H1 (cell line): ENCODE data around the gene USP16. TPM values are rescaled to one million over a fixed set of nuclear protein-coding genes. Genes with fewer than 3 reads are reported as not detected.

ENCODE experiments used
- CTCF ChIA-PET: fragments of 300-600 bp; sonication (Branson Sonifier 250); formaldehyde crosslinking; loops from one replicate; lab custom pipeline; 2021; ENCODE audit not compliant: partially characterized antibody; lab: Charles Lee
- POLR2A ChIA-PET: fragments of 300-600 bp; sonication (Branson Sonifier 250); formaldehyde crosslinking; loops from one replicate; lab custom pipeline; 2021; ENCODE audit warnings: inconsistent platforms; ENCODE audit not compliant: partially characterized antibody; lab: Charles Lee
- DNase-seq, 2 experiments: peaks; one replicate each; pipeline versions ENCODE4 v3.0.0 to v3.0.0-alpha.2; 2010 to 2022; ENCODE audit warnings: low spot score in 2 of 2, low read depth in 1 of 2, mixed read lengths in 1 of 2
- FAIRE-seq: peaks from 2 replicates; lab custom pipeline; 2011; peaks lifted over from hg19 to GRCh38; lab: Jason Lieb, UNC
- H2AFZ ChIP-seq: 2 replicates; pipeline ENCODE4 v1.8.1; 2012; ENCODE audit warnings: low read length, inconsistent platforms
- H2AK5ac ChIP-seq: 2 replicates; pipeline ENCODE4 v1.6.1; 2013; ENCODE audit warnings: low read depth, low read length
- H2BK120ac ChIP-seq: replicated peaks from 2 replicates; pipeline ENCODE3; 2013; ENCODE audit warnings: low read depth, low read length, inconsistent platforms
- H2BK12ac ChIP-seq: 2 replicates; pipeline ENCODE4 v1.6.1; 2013; ENCODE audit warnings: low read depth, low read length
- H2BK15ac ChIP-seq: 2 replicates; pipeline ENCODE4 v1.6.1; 2013; ENCODE audit warnings: low read length
- H2BK20ac ChIP-seq: 2 replicates; pipeline ENCODE4 v1.6.1; 2013; ENCODE audit warnings: low read length
- H2BK5ac ChIP-seq: 2 replicates; pipeline ENCODE4 v1.6.1; 2013; ENCODE audit warnings: low read depth, low read length
- H3K14ac ChIP-seq: 2 replicates; pipeline ENCODE4 v1.6.1; 2013; ENCODE audit warnings: inconsistent platforms; ENCODE audit not compliant: insufficient read length
- H3K18ac ChIP-seq: 2 replicates; pipeline ENCODE4 v1.6.1; 2013; ENCODE audit warnings: low read length; ENCODE audit errors: extremely low read depth
- H3K23ac ChIP-seq: 2 replicates; pipeline ENCODE4 v1.6.1; 2013; ENCODE audit warnings: inconsistent platforms; ENCODE audit not compliant: insufficient read length
- H3K23me2 ChIP-seq: 2 replicates; pipeline ENCODE4 v1.6.1; 2013; ENCODE audit warnings: low read depth, low read length
- H3K27ac ChIP-seq: 2 replicates; pipeline ENCODE4 v1.6.1; 2011; ENCODE audit warnings: low read depth, low read length, inconsistent platforms
- H3K27me3 ChIP-seq, 4 experiments: replicated peaks in 1 of 4; 1 replicate in 1 of 4; 2 replicates in 3 of 4; pipeline versions ENCODE4 v1.6.1 to v1.8.1; 2011 to 2013; ENCODE audit warnings: low read length in 3 of 4, mild to moderate bottlenecking in 3 of 4, inconsistent platforms in 2 of 4, mixed read lengths in 2 of 4, moderate library complexity in 1 of 4; ENCODE audit not compliant: control insufficient read depth in 3 of 4, insufficient read depth in 3 of 4; ENCODE audit errors: extremely low read depth in 1 of 4
- H3K36me3 ChIP-seq, 4 experiments: 2 replicates each; pipeline versions ENCODE4 v1.6.1 to v1.8.1; 2011 to 2013; ENCODE audit warnings: mild to moderate bottlenecking in 4 of 4, low read length in 3 of 4, moderate library complexity in 2 of 4, control low read depth in 1 of 4, inconsistent platforms in 1 of 4; ENCODE audit not compliant: insufficient read depth in 4 of 4, control insufficient read depth in 2 of 4
- H3K4ac ChIP-seq: replicated peaks from 2 replicates; pipeline ENCODE3; 2013; ENCODE audit warnings: low read length, low read depth, mixed read lengths, inconsistent platforms; ENCODE audit not compliant: insufficient read length
- H3K4me1 ChIP-seq, 4 experiments: replicated peaks in 1 of 4; 1 replicate in 1 of 4; 2 replicates in 3 of 4; pipeline versions ENCODE4 v1.6.1 to v1.8.1; 2011 to 2013; ENCODE audit warnings: low read length in 3 of 4, inconsistent platforms in 2 of 4, mixed read lengths in 1 of 4; ENCODE audit not compliant: insufficient read depth in 4 of 4, control insufficient read depth in 3 of 4
- H3K4me2 ChIP-seq, 2 experiments: 2 replicates each; pipeline versions ENCODE4 v1.6.1 to v1.8.1; 2011 to 2013; ENCODE audit warnings: low read depth in 2 of 2, low read length in 2 of 2, control low read depth in 1 of 2, inconsistent platforms in 1 of 2, mild to moderate bottlenecking in 1 of 2; ENCODE audit not compliant: insufficient read depth in 1 of 2
- H3K4me3 ChIP-seq, 4 experiments: fragments of 200-600, 300-600 bp in 1 of 4; sonication (generic), shearing (Covaris generic), sonication (Bioruptor Twin) in 1 of 4; 2 replicates each; pipeline versions ENCODE4 v1.5.1 to v1.8.1; 2011 to 2016; ENCODE audit warnings: low read length in 4 of 4, low read depth in 3 of 4, control low read depth in 2 of 4, inconsistent platforms in 2 of 4, mild to moderate bottlenecking in 2 of 4, mixed read lengths in 1 of 4, moderate library complexity in 1 of 4; ENCODE audit not compliant: insufficient read depth in 2 of 4; ENCODE audit errors: extremely low read depth in 1 of 4
- H3K56ac ChIP-seq: replicated peaks from 2 replicates; pipeline ENCODE3; 2013; ENCODE audit warnings: low read depth, mild to moderate bottlenecking, mixed read lengths, low read length, inconsistent platforms; ENCODE audit not compliant: insufficient read length
- H3K79me1 ChIP-seq: 2 replicates; pipeline ENCODE4 v1.6.1; 2013; ENCODE audit warnings: low read depth, low read length, control low read depth
- H3K79me2 ChIP-seq, 2 experiments: 2 replicates each; pipeline versions ENCODE4 v1.6.1 to v1.8.1; 2012 to 2013; ENCODE audit warnings: low read length in 2 of 2, mild to moderate bottlenecking in 2 of 2, inconsistent platforms in 1 of 2; ENCODE audit not compliant: insufficient read depth in 2 of 2, control insufficient read depth in 1 of 2
- H3K9ac ChIP-seq, 4 experiments: replicated peaks in 1 of 4; 1 replicate in 1 of 4; 2 replicates in 3 of 4; pipeline versions ENCODE4 v1.6.1 to v1.8.1; 2011 to 2013; ENCODE audit warnings: low read depth in 3 of 4, low read length in 3 of 4, control low read depth in 2 of 4, mild to moderate bottlenecking in 2 of 4, moderate library complexity in 2 of 4, inconsistent platforms in 1 of 4; ENCODE audit errors: extremely low read depth in 1 of 4
- H3K9me3 ChIP-seq, 2 experiments: 2 replicates each; pipeline versions ENCODE4 v1.6.1 to v1.8.1; 2012 to 2013; ENCODE audit warnings: mild to moderate bottlenecking in 2 of 2, moderate library complexity in 2 of 2, control low read depth in 1 of 2, inconsistent platforms in 1 of 2, low read depth in 1 of 2, low read length in 1 of 2, mixed read lengths in 1 of 2; ENCODE audit not compliant: insufficient read depth in 2 of 2
- H4K20me1 ChIP-seq, 2 experiments: replicated peaks in 1 of 2; 2 replicates each; pipeline versions ENCODE3 to v1.8.1; 2011 to 2013; ENCODE audit warnings: inconsistent platforms in 2 of 2, low read length in 2 of 2, mild to moderate bottlenecking in 1 of 2; ENCODE audit not compliant: insufficient read depth in 2 of 2, control insufficient read depth in 1 of 2
- H4K5ac ChIP-seq: 2 replicates; pipeline ENCODE4 v1.6.1; 2013; ENCODE audit warnings: low read length, low read depth, mixed read lengths, inconsistent platforms; ENCODE audit not compliant: insufficient read length
- H4K8ac ChIP-seq: 2 replicates; pipeline ENCODE4 v1.8.0; 2013; ENCODE audit warnings: mild to moderate bottlenecking, moderate library complexity, low read length, inconsistent platforms; ENCODE audit not compliant: insufficient read depth; ENCODE audit errors: extremely low read depth
- H4K91ac ChIP-seq: replicated peaks from 2 replicates; pipeline ENCODE3; 2013; ENCODE audit warnings: low read length, mixed read lengths, inconsistent platforms; ENCODE audit not compliant: insufficient read length
- TBP ChIP-seq: IDR thresholded peaks from 2 replicates; pipeline ENCODE4 v1.6.1; 2011; ENCODE audit warnings: low read depth, low read length, improper control_type of control experiment
- WGBS, 2 experiments: shearing (Covaris generic) in 1 of 2; methylation state at CpG; one replicate each; pipeline versions ENCODE4 v1.1.6 to v1.1.7; 2013 to 2015; ENCODE audit warnings: low lambda C conversion rate in 2 of 2, mixed read lengths in 2 of 2, inconsistent platforms in 1 of 2, low coverage in 1 of 2, missing lambda C conversion rate in 1 of 2; ENCODE audit not compliant: insufficient replicate concordance in 2 of 2, insufficient coverage in 1 of 2, insufficient read length in 1 of 2; ENCODE audit errors: extremely low coverage in 1 of 2, missing lambda C conversion rate in 1 of 2; 5-methylcytosine and 5-hydroxymethylcytosine counted together
- polyA plus RNA-seq, 7 experiments: library from polyadenylated mRNA; depleted of rRNA in 3 of 7; stranded (reverse) in 5 of 7; unstranded in 2 of 7; fragments of >200 nt in 5 of 7; fragments of 200-250 nt in 2 of 7; gene quantifications; 1 replicate in 5 of 7; 2 replicates in 1 of 7; 4 replicates in 1 of 7; pipeline versions ENCODE4 v1.2.1 to v1.2.3, GENCODE V29; 2011 to 2013; ENCODE audit warnings: missing spikeins in 2 of 7, mixed read lengths in 2 of 7
- total RNA-seq: library from RNA; stranded (reverse); fragmentation: NEBNext Ultra II Directional; extraction: Animal tissue kit (Norgen Biotek cat#: 25700); gene quantifications from 2 replicates; pipeline ENCODE4 v1.2.1, GENCODE V29; 2021

USP16 gene
- total and polyA plus RNA-seq, 2 of the 8 experiments (the other 6 are each of a cell fraction or from before 2014, with no cell fraction given): 3.4 to 19.1 TPM

GRCh38 chr21:29034678-29035077, 10.2 kb downstream of the USP16 start:
- H3K9me3 ChIP-seq: no peaks in the 10 kb centered on the region
- H2AFZ ChIP-seq: no peak overlapping the region
- no peak overlapping the region for H2BK5ac ChIP-seq
- H3K27me3 ChIP-seq: no peaks in the 10 kb centered on the region
- 95% methylated on average over 1 of the region's 1 CpG; no CpG with 5 or more reads in 1 of the 2 experiments for WGBS, 2 experiments
- no peak overlapping the region for H3K18ac ChIP-seq
- no peaks in the 10 kb centered on the region for H3K79me2 ChIP-seq
- CTCF ChIA-PET: no interaction called here
- no peak overlapping the region for H3K4ac ChIP-seq
- H3K56ac ChIP-seq: no peak overlapping the region
- H3K4me3 ChIP-seq: no peak overlapping the region
- H2AK5ac ChIP-seq: no peak overlapping the region
- peaks cover 0 to 3% of the 10 kb centered on the region in 2 experiments for H4K20me1 ChIP-seq
- H3K36me3 ChIP-seq: peaks cover 5 to 49% (median 28%) of the 10 kb centered on the region in 4 experiments; a peak in 6 of 8 replicates
- no peaks in the 10 kb centered on the region for H3K79me1 ChIP-seq
- POLR2A ChIA-PET: interaction anchor here (1.9 to 2.4 kb wide), 2 partner anchors 8 to 11 kb away, joined by 5 to 8 read pairs; partner anchors contain the start of gene USP16
- no peak overlapping the region for H2BK15ac ChIP-seq
- H3K23ac ChIP-seq: no peak overlapping the region
- H3K9ac ChIP-seq: no peak overlapping the region
- no peak overlapping the region for H2BK120ac ChIP-seq
- H3K4me2 ChIP-seq: no peak overlapping the region
- no peak overlapping the region for H4K91ac ChIP-seq
- no peak overlapping the region for H4K5ac ChIP-seq
- H4K8ac ChIP-seq: no peak overlapping the region
- no peak for FAIRE-seq
- H3K23me2 ChIP-seq: no peaks in the 10 kb centered on the region; the same call in 1 of the 2 replicates
- DNase-seq: no peak
- H3K27ac ChIP-seq: no peak overlapping the region
- no peak overlapping the region for H2BK20ac ChIP-seq
- H2BK12ac ChIP-seq: no peak overlapping the region
- TF ChIP-seq TBP: no peak
- no peak overlapping the region for H3K14ac ChIP-seq
- no peaks in the 10 kb centered on the region for H3K4me1 ChIP-seq
